GM10248 (cell line): ENCODE results near the gene UTY.

Source experiments
- CTCF ChIA-PET: fragments of 300-600 bp; sonication (Branson Sonifier 250); formaldehyde crosslinking; extraction: SDS; loops from one replicate; lab custom pipeline; 2021; ENCODE audit warnings: antibody characterized with exemption; lab: Yijun Ruan, JAX
- POLR2A ChIA-PET: fragments of 350-650 bp; sonication (Branson Sonifier 250); formaldehyde crosslinking; extraction: SDS; loops from one replicate; lab custom pipeline; 2020; ENCODE audit warnings: antibody characterized with exemption; lab: Yijun Ruan, JAX
- DNase-seq: peaks from one replicate; pipeline ENCODE4 v3.0.0; 2012; ENCODE audit errors: extremely low spot score
- TF ChIP-seq, protein P1 (sequence below): IDR thresholded peaks from 2 replicates; pipeline ENCODE4 v1.5.1; 2012; ENCODE audit warnings: mild to moderate bottlenecking, low read depth; ENCODE audit errors: extremely low read depth, missing control alignments, control extremely low read depth

The UTY gene

GRCh38 chrY:13423281-13423732 lies 56.5 kb downstream of the UTY start:
- CTCF ChIA-PET: interaction anchor here (0.7 to 1.4 kb wide), 2 partner anchors 13 to 133 kb away, joined by 3 to 4 read pairs; no protein-coding TSS in a partner anchor
- DNase-seq: no peak
- TF ChIP-seq, protein P1, sequence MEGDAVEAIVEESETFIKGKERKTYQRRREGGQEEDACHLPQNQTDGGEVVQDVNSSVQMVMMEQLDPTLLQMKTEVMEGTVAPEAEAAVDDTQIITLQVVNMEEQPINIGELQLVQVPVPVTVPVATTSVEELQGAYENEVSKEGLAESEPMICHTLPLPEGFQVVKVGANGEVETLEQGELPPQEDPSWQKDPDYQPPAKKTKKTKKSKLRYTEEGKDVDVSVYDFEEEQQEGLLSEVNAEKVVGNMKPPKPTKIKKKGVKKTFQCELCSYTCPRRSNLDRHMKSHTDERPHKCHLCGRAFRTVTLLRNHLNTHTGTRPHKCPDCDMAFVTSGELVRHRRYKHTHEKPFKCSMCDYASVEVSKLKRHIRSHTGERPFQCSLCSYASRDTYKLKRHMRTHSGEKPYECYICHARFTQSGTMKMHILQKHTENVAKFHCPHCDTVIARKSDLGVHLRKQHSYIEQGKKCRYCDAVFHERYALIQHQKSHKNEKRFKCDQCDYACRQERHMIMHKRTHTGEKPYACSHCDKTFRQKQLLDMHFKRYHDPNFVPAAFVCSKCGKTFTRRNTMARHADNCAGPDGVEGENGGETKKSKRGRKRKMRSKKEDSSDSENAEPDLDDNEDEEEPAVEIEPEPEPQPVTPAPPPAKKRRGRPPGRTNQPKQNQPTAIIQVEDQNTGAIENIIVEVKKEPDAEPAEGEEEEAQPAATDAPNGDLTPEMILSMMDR: no peak
- POLR2A ChIA-PET: no interaction called here

- DNase-seq: peak; percentile 3
- TF ChIP-seq, protein P1: no peak
- CTCF ChIA-PET: interaction anchor here (1.3 to 1.7 kb wide), 2 partner anchors 17 to 24 kb away, joined by 4 to 5 read pairs; no protein-coding TSS in a partner anchor
- POLR2A ChIA-PET: no interaction called here
These were observed 62.8 kb downstream of the UTY start for GRCh38 chrY:13416869-13417661.

- no peak for DNase-seq
- POLR2A ChIA-PET: no interaction called here
- CTCF ChIA-PET: interaction anchor here (1.7 kb wide), 1 partner anchor 15 kb away, joined by 5 read pairs; no protein-coding TSS in a partner anchor
- TF ChIP-seq, protein P1: no peak
These were observed 64.3 kb downstream of the UTY start for GRCh38 chrY:13415556-13415955.

DNA sequence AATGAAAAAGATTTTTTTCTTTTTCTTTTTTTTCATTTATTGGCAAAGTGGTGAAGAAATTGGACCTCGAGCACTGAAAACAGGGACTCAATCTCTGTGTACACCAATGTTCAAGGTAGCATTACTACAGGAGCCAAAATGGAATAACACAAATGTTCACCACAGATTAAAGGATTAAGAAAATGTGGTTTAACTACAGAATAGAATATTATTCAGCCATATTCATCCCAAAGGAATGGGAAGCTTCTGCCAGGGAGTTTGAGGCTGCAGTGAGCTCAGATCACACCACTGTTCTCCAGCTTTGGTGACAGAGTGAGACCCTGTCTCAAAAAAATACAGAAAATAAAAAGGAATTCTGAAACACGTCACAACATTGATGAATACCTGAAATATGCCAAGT lies 81.0 kb downstream of the UTY start:
- DNase-seq: no peak
- POLR2A ChIA-PET: no interaction called here
- TF ChIP-seq, protein P1: no peak
- CTCF ChIA-PET: interaction anchor here (1.0 kb wide), 1 partner anchor 11 kb away, joined by 3 read pairs; no protein-coding TSS in a partner anchor

GRCh38 chrY:13381110-13381683 lies 98.6 kb downstream of the UTY start:
- ChIA-PET POLR2A (no interaction called here), CTCF (no interaction called here)
- DNase-seq: peak; percentile 3
- TF ChIP-seq, protein P1: no peak

- TF ChIP-seq, protein P1: no peak
- ChIA-PET CTCF (no interaction called here), POLR2A (no interaction called here)
These were observed 108.7 kb downstream of the UTY start for GRCh38 chrY:13370868-13371800.

More at GRCh38 chrY:13370868-13371800, 108.7 kb downstream of the UTY start:
- no peak for DNase-seq
